OCI-LY7 (cell line): Measurements from ENCODE around the gene FKBP1A. TPM values are rescaled to one million over a fixed set of nuclear protein-coding genes. Genes with fewer than 3 reads are reported as not detected.

Experiments used
- Bru-seq: library from RNA; stranded (reverse); fragments of 400-500 nt; gene quantifications from one replicate; lab custom pipeline; 2021; lab: Mats Ljungman, UMichigan
- BruChase-seq, 2 experiments: library from RNA; stranded (reverse); fragments of 400-500 nt; gene quantifications; one replicate each; lab custom pipeline; 2021; lab: Mats Ljungman, UMichigan
- BruUV-seq: library from RNA; stranded (reverse); fragments of 400-500 nt; replicated peaks from 2 replicates; lab custom pipeline; 2021; lab: Mats Ljungman, UMichigan
- CTCF ChIA-PET: fragments of 300-600 bp; sonication (Branson Sonifier 250); formaldehyde crosslinking; loops from one replicate; lab custom pipeline; 2022; ENCODE audit warnings: antibody characterized with exemption; ENCODE audit not compliant: unreplicated experiment; lab: Charles Lee
- POLR2A ChIA-PET: fragments of 300-600 bp; sonication (Branson Sonifier 250); formaldehyde crosslinking; loops from one replicate; lab custom pipeline; 2022; ENCODE audit warnings: antibody characterized with exemption; lab: Charles Lee
- DNase-seq: peaks from one replicate; pipeline ENCODE4 v3.0.0-alpha.2; 2015; ENCODE audit warnings: low spot score
- H2AFZ ChIP-seq: fragments of 200-600 bp; sonication (generic), shearing (Covaris generic); 2 replicates; pipeline ENCODE4 v1.6.1; 2014; ENCODE audit warnings: mild to moderate bottlenecking, antibody characterized with exemption, low read length, moderate library complexity
- H3K27ac ChIP-seq: fragments of 200-600 bp; sonication (generic); 2 replicates; pipeline ENCODE4 v1.5.1; 2014; ENCODE audit warnings: mixed run types, low read depth, mild to moderate bottlenecking, moderate library complexity, low read length, inconsistent platforms; ENCODE audit not compliant: poor library complexity, severe bottlenecking
- H3K36me3 ChIP-seq: fragments of 200-600 bp; sonication (generic); 2 replicates; pipeline ENCODE4 v1.6.1; 2014; ENCODE audit warnings: mild to moderate bottlenecking, antibody characterized with exemption, low read length, moderate library complexity, mixed read lengths; ENCODE audit not compliant: insufficient read depth
- H3K4me1 ChIP-seq: fragments of 200-600 bp; sonication (generic); 2 replicates; pipeline ENCODE4 v1.5.1; 2014; ENCODE audit warnings: mild to moderate bottlenecking, low read length; ENCODE audit not compliant: insufficient read depth, poor library complexity, severe bottlenecking
- H3K4me2 ChIP-seq: fragments of 200-600 bp; sonication (generic); 2 replicates; pipeline ENCODE4 v1.6.1; 2014; ENCODE audit warnings: mild to moderate bottlenecking, low read length
- H3K4me3 ChIP-seq: fragments of 200-600 bp; sonication (generic); 2 replicates; pipeline ENCODE4 v1.5.1; 2014; ENCODE audit warnings: mild to moderate bottlenecking, low read depth, low read length; ENCODE audit not compliant: poor library complexity, severe bottlenecking
- H3K79me2 ChIP-seq: fragments of 200-600 bp; sonication (generic); 2 replicates; pipeline ENCODE4 v1.6.1; 2016; ENCODE audit warnings: low read depth, mild to moderate bottlenecking, low read length, moderate library complexity, mixed read lengths; ENCODE audit not compliant: insufficient read depth
- H3K9me2 ChIP-seq: fragments of 200-600 bp; sonication (generic); 2 replicates; pipeline ENCODE4 v1.6.1; 2016; ENCODE audit warnings: mild to moderate bottlenecking, low read length, mixed read lengths; ENCODE audit not compliant: insufficient read depth
- H3K9me3 ChIP-seq: fragments of 200-600 bp; sonication (generic); 2 replicates; pipeline ENCODE4 v1.6.1; 2014; ENCODE audit warnings: mild to moderate bottlenecking, mixed run types, low read length, mixed read lengths
- H4K20me1 ChIP-seq: fragments of 200-600 bp; sonication (generic); 2 replicates; pipeline ENCODE4 v1.6.1; 2014; ENCODE audit warnings: mild to moderate bottlenecking, antibody characterized with exemption, low read length, moderate library complexity, mixed read lengths; ENCODE audit not compliant: insufficient read depth
- CTCF ChIP-seq: fragments of 200-600 bp; sonication (generic); conservative IDR thresholded peaks from 2 replicates; pipeline ENCODE4 v1.5.1; 2014; ENCODE audit warnings: mild to moderate bottlenecking, antibody characterized with exemption, low read length, moderate library complexity, mixed read lengths
- EZH2phosphoT487 ChIP-seq: fragments of 200-600 bp; sonication (generic); IDR thresholded peaks from 2 replicates; pipeline ENCODE4 v1.6.1; 2018; ENCODE audit warnings: low read depth, borderline replicate concordance, mild to moderate bottlenecking, mixed run types, antibody characterized with exemption, low read length, moderate library complexity, mixed read lengths
- intact Hi-C: fragments of 100-400 bp; cut with micrococcal nuclease; formaldehyde crosslinking; loops from one replicate; pipeline ENCODE4 v1.10.0; 2022; ENCODE audit not compliant: unreplicated experiment
- long read RNA-seq: library from polyadenylated mRNA; stranded (forward); transcript quantifications from one replicate; pipeline ENCODE4 v2.0.0, GENCODE V29; 2022
- total RNA-seq, 2 experiments: library from RNA; depleted of rRNA in 1 of 2; stranded (reverse); fragments of >200 nt in 1 of 2; shearing (Covaris generic) in 1 of 2; gene quantifications; 2 replicates each; pipeline ENCODE4 v1.2.3, GENCODE V29; 2014 to 2022

FKBP1A gene
- total RNA-seq (2014; rRNA removed; shearing (Covaris generic)), result 83.2 and 99.0 TPM in 2 replicates
- total RNA-seq (2022), result 218 and 230 TPM in 2 replicates
- Bru-seq, nascent RNA, result percentile 95 among the genes with signal in this experiment
- percentile 99 among the genes with signal in this experiment for BruChase-seq, experiment 1, labeled RNA remaining after a 6-hour chase
- BruChase-seq, experiment 2, labeled RNA remaining after a 2-hour chase, result percentile 99 among the genes with signal in this experiment
- long read RNA-seq, transcript FKBP1A-203 (4 exons, 976 nt), result minor isoform, 10 of 339 reads
- long read RNA-seq, transcript FKBP1A-211 (4 exons, 1,518 nt), result minor isoform, 5 of 339 reads
- long read RNA-seq, transcript FKBP1A-202 (4 exons, 747 nt), result minor isoform, 17 of 339 reads
- long read RNA-seq, transcript FKBP1A-204 (5 exons, 1,622 nt), result major isoform, 220 of 339 reads
- long read RNA-seq, partial matches to known transcripts, result 6 of 339 reads
- long read RNA-seq, other reads (novel, unspliced or antisense), result 77 of 339 reads

DNA sequence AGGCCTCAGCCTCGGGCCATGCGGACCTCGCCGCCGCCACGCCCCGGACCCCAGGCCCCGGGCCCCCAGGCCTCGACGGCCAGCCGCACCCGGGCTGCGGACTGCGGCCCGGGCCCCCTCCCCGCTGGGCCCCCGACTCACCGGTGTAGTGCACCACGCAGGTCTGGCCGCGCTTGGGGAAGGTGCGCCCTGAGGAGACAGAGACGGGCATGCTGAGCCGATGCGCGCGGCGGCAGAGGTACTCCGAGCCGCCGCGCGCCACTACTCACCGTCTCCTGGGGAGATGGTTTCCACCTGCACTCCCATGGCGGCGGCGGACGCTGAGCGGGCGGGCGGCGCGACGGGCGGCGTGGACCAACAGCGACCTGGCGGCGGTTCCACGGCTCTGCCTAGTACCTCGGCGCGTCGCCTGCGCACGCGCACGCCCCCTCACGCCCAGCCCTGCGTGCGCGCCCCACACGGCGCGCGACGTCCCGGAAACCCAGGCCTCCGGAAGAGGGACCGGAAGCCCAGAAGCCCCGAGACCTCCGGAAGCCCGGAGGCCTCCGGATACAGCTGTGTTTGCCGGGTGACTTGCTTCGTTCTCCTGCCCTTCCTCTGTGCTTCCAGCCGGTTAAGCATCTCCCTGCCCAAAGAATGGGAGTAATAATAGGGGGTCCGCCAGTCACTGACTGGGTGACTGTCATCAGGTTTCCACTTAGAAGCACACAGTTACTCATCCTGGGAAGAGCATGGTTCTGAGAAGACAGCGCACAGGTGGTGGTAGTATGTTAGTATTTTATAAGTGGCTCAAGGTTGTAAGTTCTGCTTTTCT lies at the start of gene FKBP1A:
Gene FKBP1A, minus strand, starts transcription at position 362 of the 814 bp plus-strand sequence. Its CDS starts 56 bp downstream, at position 306.
- Histone ChIP-seq H4K20me1 (peaks cover 40% of the 10 kb centered on the region), H2AFZ (peak within 1 kb of the TSS; percentile 72), H3K9me3 (no peaks in the 10 kb centered on the region), H3K9me2 (no peaks in the 10 kb centered on the region), H3K27ac (peak within 1 kb of the TSS; percentile 39), H3K4me3 (peak within 1 kb of the TSS; percentile 91), H3K4me2 (peak within 1 kb of the TSS; percentile 98), H3K79me2 (peaks cover 47% of the 10 kb centered on the region), H3K4me1 (peaks cover 50% of the 10 kb centered on the region), H3K36me3 (peaks cover 20% of the 10 kb centered on the region; the same call in 1 of the 2 replicates)
- TF ChIP-seq EZH2phosphoT487 (no peak), CTCF (no peak)
- POLR2A ChIA-PET, result interaction anchor here (0.6 to 2.2 kb wide), 3 partner anchors 12 to 71 kb away, joined by 6 to 13 read pairs (median 11); no protein-coding TSS in a partner anchor
- intact Hi-C loops, result loop anchor here (2.0 kb wide), 1 partner anchor 68 kb away; no protein-coding TSS in a partner anchor
- peak; percentile 95 for DNase-seq
- BruUV-seq, result no TSS peak
- CTCF ChIA-PET, result no interaction called here

GRCh38 chr20:1442304-1442703 lies 49.5 kb upstream of the FKBP1A start:
- H3K79me2 ChIP-seq, result no peaks in the 10 kb centered on the region
- intact Hi-C loops, result no loop called here
- peaks cover 67% of the 10 kb centered on the region for H3K36me3 ChIP-seq
- no peaks in the 10 kb centered on the region for H3K9me3 ChIP-seq
- no TSS peak for BruUV-seq
- H3K4me1 ChIP-seq, result no peaks in the 10 kb centered on the region
- no peak for TF ChIP-seq EZH2phosphoT487
- TF ChIP-seq CTCF, result no peak
- POLR2A ChIA-PET, result no interaction called here
- no peaks in the 10 kb centered on the region for H3K9me2 ChIP-seq
- no peak overlapping the region for H3K4me2 ChIP-seq
- no peak overlapping the region for H3K27ac ChIP-seq
- CTCF ChIA-PET, result no interaction called here
- no peaks in the 10 kb centered on the region for H4K20me1 ChIP-seq
- H2AFZ ChIP-seq, result no peak overlapping the region
- no peak overlapping the region for H3K4me3 ChIP-seq
- no peak for DNase-seq
